IPS DF 6.9 (cell line): ENCODE results near the gene SLC48A1.

Source experiments
- DNase-seq: peaks from one replicate; pipeline ENCODE4 v3.0.0-alpha.2; 2013; ENCODE audit warnings: low read depth, low spot score
- H3K27ac ChIP-seq: one replicate; pipeline ENCODE4 v1.5.1; 2013; ENCODE audit warnings: low read length, control low read depth
- H3K27me3 ChIP-seq: 2 replicates; pipeline ENCODE4 v1.6.1; 2013; ENCODE audit warnings: mild to moderate bottlenecking, low read length; ENCODE audit not compliant: control insufficient read depth, insufficient read depth
- H3K36me3 ChIP-seq: 2 replicates; pipeline ENCODE4 v1.6.1; 2013; ENCODE audit warnings: low read length; ENCODE audit not compliant: control insufficient read depth, insufficient read depth
- H3K4me1 ChIP-seq: 2 replicates; pipeline ENCODE4 v1.6.1; 2013; ENCODE audit warnings: low read length; ENCODE audit not compliant: control insufficient read depth, insufficient read depth
- H3K4me3 ChIP-seq: 2 replicates; pipeline ENCODE4 v1.5.1; 2013; ENCODE audit warnings: mild to moderate bottlenecking, low read length
- H3K9me3 ChIP-seq: 2 replicates; pipeline ENCODE4 v1.6.1; 2013; ENCODE audit warnings: low read length, inconsistent platforms; ENCODE audit not compliant: control insufficient read depth, insufficient read depth
- WGBS: extraction: QIAGEN DNeasy Blood & Tissue Kit; methylation state at CpG from one replicate; pipeline ENCODE4 v1.1.7; 2013; ENCODE audit warnings: mixed read lengths, missing lambda C conversion rate; ENCODE audit not compliant: insufficient read length, insufficient coverage; 5-methylcytosine and 5-hydroxymethylcytosine counted together

The SLC48A1 gene

DNA sequence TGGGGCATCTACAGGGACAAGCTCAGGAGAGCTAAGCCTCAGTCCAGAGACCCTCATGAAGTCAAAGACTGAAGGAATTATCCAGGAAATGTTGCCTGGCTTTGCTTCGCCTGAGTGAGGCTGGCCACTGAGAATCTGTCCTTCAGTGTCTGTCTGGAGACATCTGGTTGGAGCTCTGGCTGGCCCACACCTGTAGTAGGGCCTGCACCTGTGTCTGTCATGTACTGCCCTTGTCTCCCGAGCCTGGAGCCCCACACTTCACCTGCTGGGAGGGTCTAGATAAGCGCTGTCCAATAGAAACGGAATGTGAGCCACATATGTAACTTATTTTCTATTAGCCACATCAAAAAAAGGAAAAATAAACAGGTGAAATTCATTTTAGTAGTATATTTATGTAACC lies 56.5 kb downstream of the SLC48A1 start:
- no peaks in the 10 kb centered on the region for H3K9me3 ChIP-seq
- no peaks in the 10 kb centered on the region for H3K36me3 ChIP-seq
- H3K4me3 ChIP-seq = no peak overlapping the region
- peaks cover 2% of the 10 kb centered on the region; the same call in 1 of the 2 replicates for H3K4me1 ChIP-seq
- no peak overlapping the region for H3K27ac ChIP-seq
- no peaks in the 10 kb centered on the region for H3K27me3 ChIP-seq
- no peak for DNase-seq
- no CpG with 5 or more reads among the region's 4 CpGs for WGBS
